Left lung (tissue), 10 donors: Measurements from ENCODE around the gene RPS27A. TPM values are rescaled to one million over a fixed set of nuclear protein-coding genes. Genes with fewer than 3 reads are reported as not detected.
"Not testable (repeated sequence)": the region's sequence is repeated elsewhere in the genome, so short reads cannot be mapped to it uniquely, and the experiment has no call there.

Source experiments
- ATAC-seq: fragments of 200-7000 bp; cut with Tn5 transposase; one replicate; pipeline ENCODE4 v1.9.1; 2020; ENCODE audit warnings: moderate library complexity
- DNase-seq, 4 donors: peaks; one replicate each; pipeline ENCODE4 v3.0.0-alpha.2; 2013 to 2020
- H3K27ac ChIP-seq, 2 donors: fragments of 200-600 bp; sonication (generic) in 1 of 2; one replicate each; pipeline versions ENCODE4 v1.5.0 to v1.8.0; 2020 to 2021
- H3K27me3 ChIP-seq, 2 donors: fragments of 200-600 bp; sonication (generic) in 1 of 2; one replicate each; pipeline versions ENCODE4 v1.5.0 to v1.8.0; 2020 to 2021
- H3K36me3 ChIP-seq, 2 donors: fragments of 200-600 bp; sonication (generic) in 1 of 2; one replicate each; pipeline versions ENCODE4 v1.5.0 to v1.8.0; 2020 to 2021
- H3K4me1 ChIP-seq, 2 donors: fragments of 200-600 bp; one replicate each; pipeline ENCODE4 v1.8.0; 2021
- H3K4me3 ChIP-seq, 2 donors: fragments of 200-600 bp; sonication (generic) in 1 of 2; one replicate each; pipeline versions ENCODE4 v1.5.0 to v1.8.0; 2020 to 2021; ENCODE audit warnings: mild to moderate bottlenecking in 1 of 2
- H3K9me3 ChIP-seq, 2 donors: fragments of 200-600 bp; sonication (generic) in 1 of 2; one replicate each; pipeline versions ENCODE4 v1.5.0 to v1.8.0; 2020 to 2021
- intact Hi-C, 2 donors: fragments of 100-400 bp; cut with DNase I; formaldehyde crosslinking; loops; one replicate each; pipeline versions ENCODE4 v1.11.2 to v1.14.2; 2022
- polyA plus RNA-seq, 6 donors: library from polyadenylated mRNA; unstranded; fragments of 120-200 nt; gene quantifications; one replicate each; pipeline ENCODE4 v1.2.1, GENCODE V29; 2013; ENCODE audit not compliant: insufficient read length in 6 of 6
- total RNA-seq, 2 donors: library from RNA; stranded (reverse); fragmentation: NEBNext Ultra II Directional; extraction: Animal tissue kit (Norgen Biotek cat#: 25700); gene quantifications; one replicate each; pipeline ENCODE4 v1.2.1, GENCODE V29; 2021
- TF ChIP-seq, protein P1 (sequence below), 2 donors: fragments of 200-600 bp; sonication (generic) in 1 of 2; IDR thresholded peaks; one replicate each; pipeline versions ENCODE4 v1.5.0 to v1.8.0; 2021; ENCODE audit warnings: antibody characterized with exemption in 2 of 2
- donor health status: DM: no; HTN: yes; CAD: no.
- donor health status: DM: no; HTN: no; CAD: no.

The RPS27A gene
- total and polyA plus RNA-seq, 8 donors, result 703 to 2,515 (median 2,288) TPM

DNA sequence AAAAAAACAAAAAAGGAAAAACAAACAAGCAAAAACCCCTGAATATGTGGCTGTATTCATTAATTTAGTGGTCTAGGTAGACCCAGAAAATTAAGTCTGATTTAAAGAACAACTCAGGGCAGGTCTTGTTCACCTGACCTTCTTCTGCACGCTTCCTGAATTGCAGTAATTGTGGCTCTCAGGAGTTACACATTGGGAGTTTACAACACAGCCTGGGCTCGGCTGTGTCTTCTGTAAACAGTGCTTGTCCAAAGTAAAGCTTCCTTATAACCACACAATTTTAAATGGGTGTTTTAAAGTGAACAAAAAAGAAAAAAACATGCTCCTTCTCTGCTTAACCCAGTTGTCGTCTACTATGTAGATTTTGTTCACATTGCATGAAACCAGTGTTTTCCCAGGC is 44.8 kb downstream of the RPS27A start:
- no peaks in the 10 kb centered on the region for H3K27me3 ChIP-seq
- H3K4me1 ChIP-seq, result peaks cover 0 to 4% of the 10 kb centered on the region in 2 donors
- no peak overlapping the region for H3K4me3 ChIP-seq
- H3K27ac ChIP-seq, result no peak overlapping the region
- DNase-seq, result no peak
- TF ChIP-seq, protein P1, sequence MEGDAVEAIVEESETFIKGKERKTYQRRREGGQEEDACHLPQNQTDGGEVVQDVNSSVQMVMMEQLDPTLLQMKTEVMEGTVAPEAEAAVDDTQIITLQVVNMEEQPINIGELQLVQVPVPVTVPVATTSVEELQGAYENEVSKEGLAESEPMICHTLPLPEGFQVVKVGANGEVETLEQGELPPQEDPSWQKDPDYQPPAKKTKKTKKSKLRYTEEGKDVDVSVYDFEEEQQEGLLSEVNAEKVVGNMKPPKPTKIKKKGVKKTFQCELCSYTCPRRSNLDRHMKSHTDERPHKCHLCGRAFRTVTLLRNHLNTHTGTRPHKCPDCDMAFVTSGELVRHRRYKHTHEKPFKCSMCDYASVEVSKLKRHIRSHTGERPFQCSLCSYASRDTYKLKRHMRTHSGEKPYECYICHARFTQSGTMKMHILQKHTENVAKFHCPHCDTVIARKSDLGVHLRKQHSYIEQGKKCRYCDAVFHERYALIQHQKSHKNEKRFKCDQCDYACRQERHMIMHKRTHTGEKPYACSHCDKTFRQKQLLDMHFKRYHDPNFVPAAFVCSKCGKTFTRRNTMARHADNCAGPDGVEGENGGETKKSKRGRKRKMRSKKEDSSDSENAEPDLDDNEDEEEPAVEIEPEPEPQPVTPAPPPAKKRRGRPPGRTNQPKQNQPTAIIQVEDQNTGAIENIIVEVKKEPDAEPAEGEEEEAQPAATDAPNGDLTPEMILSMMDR (IDR thresholded peaks at IDR 0.05), result no peak
- intact Hi-C loops, result no loop called here
- H3K36me3 ChIP-seq, result no peaks in the 10 kb centered on the region
- no peaks in the 10 kb centered on the region for H3K9me3 ChIP-seq
- ATAC-seq, result no peak

DNA sequence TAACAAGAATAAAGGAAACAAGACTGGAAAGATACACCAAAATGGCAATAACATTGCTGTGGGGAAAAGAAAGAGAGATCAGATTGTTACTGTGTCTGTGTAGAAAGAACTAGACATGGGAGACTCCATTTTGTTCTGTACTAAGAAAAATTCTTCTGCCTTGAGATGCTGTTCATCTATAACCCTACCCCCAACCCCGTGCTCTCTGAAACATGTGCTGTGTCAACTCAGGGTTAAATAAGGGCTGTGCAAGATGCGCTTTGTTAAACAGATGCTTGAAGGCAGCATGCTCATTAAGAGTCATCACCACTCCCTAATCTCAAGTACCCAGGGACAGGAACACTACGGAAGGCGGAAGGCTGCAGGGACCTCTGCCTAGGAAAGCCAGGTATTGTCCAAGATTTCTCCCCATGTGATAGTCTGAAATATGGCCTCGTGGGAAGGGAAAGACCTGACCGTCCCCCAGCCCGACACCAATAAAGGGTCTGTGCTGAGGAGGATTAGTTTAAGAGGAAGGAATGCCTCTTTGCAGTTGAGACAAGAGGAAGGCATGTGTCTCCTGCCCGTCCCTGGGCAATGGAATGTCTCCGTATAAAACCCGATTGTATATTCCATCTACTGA is 46.8 kb downstream of the RPS27A start:
- not testable (repeated sequence) for ATAC-seq

DNA sequence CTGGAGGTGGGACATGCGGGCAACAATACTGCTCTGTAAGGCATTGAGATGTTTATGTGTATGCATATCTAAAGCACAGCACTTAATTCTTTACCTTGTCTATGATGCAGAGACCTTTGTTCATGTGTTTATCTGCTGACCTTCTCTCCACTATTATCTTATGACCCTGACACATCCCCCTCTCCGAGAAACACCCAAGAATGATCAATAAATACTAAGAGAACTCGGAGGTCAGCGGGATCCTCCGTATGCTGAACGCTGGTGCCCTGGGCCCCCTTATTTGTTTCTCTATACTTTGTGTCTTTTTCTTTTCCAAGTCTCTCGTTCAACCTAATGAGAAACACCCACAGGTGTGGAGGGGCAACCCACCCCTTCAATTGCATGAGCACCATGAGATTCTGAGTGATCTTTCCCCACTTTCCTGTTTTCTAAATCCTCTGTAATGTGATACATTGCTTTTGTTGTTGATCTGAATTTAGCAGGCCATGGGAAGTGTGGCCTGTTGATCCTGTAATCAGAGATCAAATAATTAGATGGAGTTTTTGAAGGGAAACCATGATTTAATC is 47.5 kb downstream of the RPS27A start:
- ATAC-seq, H3K9me3 ChIP-seq, H3K27me3 ChIP-seq, H3K4me3 ChIP-seq, H3K27ac ChIP-seq, DNase-seq, H3K36me3 ChIP-seq: not testable (repeated sequence)
- peaks cover 0 to 14% of the 10 kb centered on the region in 2 donors for H3K4me1 ChIP-seq
- intact Hi-C loops, result loop anchor here in 1 of 2 donors (10.0 kb wide), 1 partner anchor 135 kb away; the partner anchor contains the start of gene CCDC88A

More for the DNA sequence above, 46.8 kb downstream of the RPS27A start:
- peaks cover 0 to 14% of the 10 kb centered on the region in 2 donors for H3K4me1 ChIP-seq
- H3K4me3 ChIP-seq, H3K9me3 ChIP-seq, DNase-seq, H3K36me3 ChIP-seq, H3K27me3 ChIP-seq, H3K27ac ChIP-seq, intact Hi-C loops: not testable (repeated sequence)

DNA sequence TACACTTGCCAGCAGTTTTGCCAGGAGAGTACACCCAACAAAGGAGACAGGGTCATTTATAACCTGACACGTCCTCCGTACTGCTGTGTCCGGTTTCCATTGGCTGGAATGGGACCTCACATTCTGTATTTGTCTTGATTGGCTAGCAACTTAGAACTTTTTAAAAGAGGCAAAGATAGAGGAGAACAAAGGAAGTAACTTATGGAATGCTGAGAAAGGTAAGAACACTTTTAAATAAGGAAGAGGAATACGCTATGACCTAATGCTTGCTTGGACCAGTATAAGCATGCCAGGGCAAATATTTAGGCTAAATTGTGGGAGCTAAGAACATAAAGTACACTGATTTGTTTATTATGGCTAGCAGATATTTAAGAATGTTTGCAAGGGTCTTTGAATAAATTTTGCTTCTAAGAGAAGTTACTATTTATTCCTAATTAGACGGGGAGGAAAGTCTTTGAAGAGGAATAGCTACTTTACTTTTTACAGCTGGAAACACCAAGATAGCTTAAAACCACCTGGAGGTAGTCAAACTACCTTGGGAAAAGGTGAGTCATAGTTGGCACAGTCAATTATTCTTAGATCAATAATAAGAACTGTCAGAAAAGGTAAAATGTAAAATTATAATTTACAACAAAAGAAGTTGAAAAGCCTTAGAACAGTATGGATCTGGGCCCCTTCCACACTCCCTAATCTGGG is 48.5 kb downstream of the RPS27A start:
- intact Hi-C loops, result loop anchor here in 1 of 2 donors (10.0 kb wide), 1 partner anchor 134 kb away; the partner anchor contains the start of gene CCDC88A
- not testable (repeated sequence) for ATAC-seq, H3K27me3 ChIP-seq, H3K4me3 ChIP-seq, DNase-seq, H3K36me3 ChIP-seq, H3K27ac ChIP-seq, H3K9me3 ChIP-seq
- H3K4me1 ChIP-seq, result peaks cover 0 to 14% of the 10 kb centered on the region in 2 donors

DNA sequence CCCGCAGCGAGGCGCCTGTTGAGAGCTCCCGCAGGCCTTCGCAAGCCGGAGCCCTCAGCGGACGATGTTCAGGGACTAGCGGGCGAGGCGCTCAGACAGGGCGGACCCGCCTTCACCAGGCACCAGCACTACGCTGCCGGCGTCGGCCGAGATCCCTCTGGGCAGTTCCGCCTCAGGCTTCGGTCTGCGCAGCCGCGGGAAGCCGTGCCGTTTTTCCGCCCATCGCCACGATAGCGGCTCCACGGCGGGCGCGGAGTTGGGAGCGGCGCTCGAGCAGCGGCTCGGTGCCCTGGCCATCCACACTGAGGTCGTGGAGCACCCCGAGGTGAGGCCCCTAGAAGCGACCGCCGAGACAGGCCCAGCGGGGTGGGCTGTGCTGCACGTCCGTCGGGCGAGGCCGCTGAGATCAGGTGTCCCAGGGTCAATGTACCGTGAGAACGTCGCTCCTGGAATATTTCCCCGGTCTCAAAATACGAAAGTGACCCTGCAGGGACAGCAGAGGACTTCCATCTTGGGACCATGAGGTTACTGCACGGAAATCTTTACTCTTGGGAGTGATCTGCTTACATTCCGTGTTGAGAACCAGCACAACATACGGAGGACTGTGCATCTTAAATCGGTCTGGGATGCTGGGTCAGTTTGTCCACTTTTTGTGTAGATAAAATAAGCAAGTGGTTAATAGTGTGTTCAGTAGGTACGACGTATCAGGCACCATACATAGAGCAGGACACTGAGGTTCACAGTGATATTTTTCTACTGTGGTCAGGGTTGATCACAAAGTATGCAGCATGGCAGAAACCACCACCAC is 49.8 kb downstream of the RPS27A start:
- Histone ChIP-seq H3K36me3 (no peaks in the 10 kb centered on the region), H3K27ac (peak overlapping the region; percentile 92 to 97), H3K4me1 (peaks cover 0 to 14% of the 10 kb centered on the region in 2 donors), H3K27me3 (no peaks in the 10 kb centered on the region), H3K9me3 (no peaks in the 10 kb centered on the region), H3K4me3 (peak overlapping the region; percentile 54 to 68)
- DNase-seq (peak; percentile 75 to 100 (median 90)), ATAC-seq (peak; percentile 99)
- intact Hi-C loops, result loop anchor here in 1 of 2 donors (10.0 kb wide), 1 partner anchor 132 kb away; the partner anchor contains the start of gene CCDC88A
- TF ChIP-seq, protein P1 (IDR thresholded peaks at IDR 0.05), result no peak

DNA sequence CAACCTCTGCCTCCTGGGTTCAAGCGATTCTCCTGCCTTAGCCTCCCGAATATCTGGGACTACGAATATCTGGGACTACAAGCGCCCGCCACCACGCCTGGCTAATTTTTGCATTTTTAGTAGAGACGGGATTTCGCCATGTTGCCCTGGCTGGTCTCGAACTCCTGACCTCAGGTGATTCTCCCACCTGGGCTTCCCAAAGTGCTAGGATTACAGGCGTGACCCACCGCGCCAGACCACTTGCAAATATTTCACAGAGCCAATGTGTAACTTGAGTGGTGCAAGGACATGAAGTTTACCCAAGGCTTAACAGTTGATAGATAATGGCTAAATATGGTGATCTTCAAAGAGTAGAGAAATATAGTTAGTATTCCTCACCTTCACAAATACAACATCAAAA is 50.6 kb downstream of the RPS27A start:
- Histone ChIP-seq H3K9me3 (no peaks in the 10 kb centered on the region), H3K36me3 (no peaks in the 10 kb centered on the region), H3K4me3 (peak overlapping the region in 1 of 2 donors; percentile 68), H3K27me3 (no peaks in the 10 kb centered on the region), H3K4me1 (peaks cover 0 to 14% of the 10 kb centered on the region in 2 donors), H3K27ac (peak overlapping the region in 1 of 2 donors; percentile 97)
- DNase-seq (no peak), ATAC-seq (no peak)
- TF ChIP-seq, protein P1 (IDR thresholded peaks at IDR 0.05), result no peak
- intact Hi-C loops, result loop anchor here in 1 of 2 donors (10.0 kb wide), 1 partner anchor 132 kb away; the partner anchor contains the start of gene CCDC88A
